ENCODE measurements around the gene ST3GAL3. TPM values are rescaled to one million over a fixed set of nuclear protein-coding genes. Genes with fewer than 3 reads are reported as not detected.

Gene ST3GAL3
- polyA plus RNA-seq, 1 of the 3 experiments (the other 2 are of a cell fraction): 20.6 TPM

DNA sequence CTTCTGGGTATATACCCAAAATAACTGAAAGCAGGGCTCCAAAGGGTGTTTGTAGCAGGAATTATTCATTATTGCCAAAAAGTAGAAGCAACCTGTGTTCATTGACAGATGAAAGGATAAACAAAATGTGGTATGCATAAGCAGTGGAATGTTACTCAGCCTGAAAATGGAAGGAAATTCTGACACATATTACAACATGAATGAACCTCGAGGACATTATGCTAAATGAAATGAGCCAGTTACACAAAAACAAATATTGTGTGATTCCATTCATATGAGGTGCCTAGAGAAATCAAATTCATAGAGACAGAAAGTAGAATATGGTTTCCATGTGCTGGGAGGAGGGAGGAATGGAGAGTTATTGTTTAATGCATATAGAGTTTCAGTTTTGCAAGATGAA lies 140.0 kb downstream of the ST3GAL3 start (continued):
- TF ChIP-seq, protein P1, sequence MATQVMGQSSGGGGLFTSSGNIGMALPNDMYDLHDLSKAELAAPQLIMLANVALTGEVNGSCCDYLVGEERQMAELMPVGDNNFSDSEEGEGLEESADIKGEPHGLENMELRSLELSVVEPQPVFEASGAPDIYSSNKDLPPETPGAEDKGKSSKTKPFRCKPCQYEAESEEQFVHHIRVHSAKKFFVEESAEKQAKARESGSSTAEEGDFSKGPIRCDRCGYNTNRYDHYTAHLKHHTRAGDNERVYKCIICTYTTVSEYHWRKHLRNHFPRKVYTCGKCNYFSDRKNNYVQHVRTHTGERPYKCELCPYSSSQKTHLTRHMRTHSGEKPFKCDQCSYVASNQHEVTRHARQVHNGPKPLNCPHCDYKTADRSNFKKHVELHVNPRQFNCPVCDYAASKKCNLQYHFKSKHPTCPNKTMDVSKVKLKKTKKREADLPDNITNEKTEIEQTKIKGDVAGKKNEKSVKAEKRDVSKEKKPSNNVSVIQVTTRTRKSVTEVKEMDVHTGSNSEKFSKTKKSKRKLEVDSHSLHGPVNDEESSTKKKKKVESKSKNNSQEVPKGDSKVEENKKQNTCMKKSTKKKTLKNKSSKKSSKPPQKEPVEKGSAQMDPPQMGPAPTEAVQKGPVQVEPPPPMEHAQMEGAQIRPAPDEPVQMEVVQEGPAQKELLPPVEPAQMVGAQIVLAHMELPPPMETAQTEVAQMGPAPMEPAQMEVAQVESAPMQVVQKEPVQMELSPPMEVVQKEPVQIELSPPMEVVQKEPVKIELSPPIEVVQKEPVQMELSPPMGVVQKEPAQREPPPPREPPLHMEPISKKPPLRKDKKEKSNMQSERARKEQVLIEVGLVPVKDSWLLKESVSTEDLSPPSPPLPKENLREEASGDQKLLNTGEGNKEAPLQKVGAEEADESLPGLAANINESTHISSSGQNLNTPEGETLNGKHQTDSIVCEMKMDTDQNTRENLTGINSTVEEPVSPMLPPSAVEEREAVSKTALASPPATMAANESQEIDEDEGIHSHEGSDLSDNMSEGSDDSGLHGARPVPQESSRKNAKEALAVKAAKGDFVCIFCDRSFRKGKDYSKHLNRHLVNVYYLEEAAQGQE (IDR thresholded peaks at IDR 0.05; ENCODE audit: low read depth, low read length): no peak
- TF ChIP-seq RCOR1 (IDR thresholded peaks at IDR 0.05; ENCODE audit: low read length): no peak
- TF ChIP-seq YY1 (IDR thresholded peaks at IDR 0.05; ENCODE audit: low read depth): no peak

DNA sequence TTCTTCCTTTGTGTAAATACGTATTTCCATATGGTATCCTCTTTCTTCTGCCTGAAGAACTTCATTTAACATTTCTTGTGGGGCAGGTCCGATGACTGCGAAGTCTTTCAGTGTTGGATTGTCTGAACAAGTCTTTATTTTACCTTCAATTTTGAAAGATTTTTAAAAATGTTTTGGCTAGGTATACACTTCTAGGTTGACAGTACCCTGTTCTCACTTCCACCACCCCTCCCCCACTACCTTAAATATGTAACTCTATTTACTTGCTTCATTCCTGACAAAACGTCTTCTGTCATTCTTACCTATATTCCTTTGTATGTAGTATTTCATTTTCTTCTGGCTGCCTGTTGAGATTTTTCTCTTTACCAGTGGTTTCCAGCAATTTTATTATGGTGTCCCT lies 140.5 kb downstream of the ST3GAL3 start:
- Histone ChIP-seq H3K9me3 (no peaks in the 10 kb centered on the region), H3K36me3 (replicated peaks in 1 of 2; ENCODE audit: control insufficient read depth in 1 of 2, insufficient read depth in 2 of 2, low read length in 1 of 2) (peaks cover 2 to 3% of the 10 kb centered on the region in 2 experiments), H3K27me3 (ENCODE audit: insufficient read depth) (no peaks in the 10 kb centered on the region), H3K9ac (no peak overlapping the region), H3K9me2 (no peaks in the 10 kb centered on the region), H2AFZ (ENCODE audit: low read depth) (no peak overlapping the region), H3F3A (replicated peaks; ENCODE audit: insufficient read depth) (peaks cover 12% of the 10 kb centered on the region), H3K79me2 (ENCODE audit: insufficient read depth) (peaks cover 15% of the 10 kb centered on the region; the same call in 1 of the 2 replicates), H3K27ac (ENCODE audit: low read depth in 2 of 2, low read length in 1 of 2) (no peak overlapping the region), H3K4me3 (ENCODE audit: low read depth in 2 of 2, low read length in 1 of 2) (no peak overlapping the region), H3K4me2 (no peak overlapping the region), H4K20me1 (ENCODE audit: insufficient read depth) (peaks cover 4% of the 10 kb centered on the region; the same call in 1 of the 2 replicates), H3K4me1 (ENCODE audit: control insufficient read depth in 1 of 2, insufficient read depth in 2 of 2, low read depth in 1 of 2, low read length in 1 of 2) (peaks cover 7 to 14% of the 10 kb centered on the region in 2 experiments; a peak in 3 of 4 replicates)
- TF ChIP-seq, protein P1 (IDR thresholded peaks at IDR 0.05; ENCODE audit: low read depth, low read length): no peak
- TF ChIP-seq ELF1 (IDR thresholded peaks at IDR 0.05) (no peak), RCOR1 (IDR thresholded peaks at IDR 0.05; ENCODE audit: low read length) (no peak), EP300 (IDR thresholded peaks at IDR 0.05; ENCODE audit: borderline replicate concordance in 1 of 2, low read depth in 1 of 2, low read length in 1 of 2) (no peak), RFX5 (IDR thresholded peaks at IDR 0.05; ENCODE audit: low read length) (no peak), SIN3A (IDR thresholded peaks at IDR 0.05; ENCODE audit: borderline replicate concordance, low read depth, low read length) (no peak)
- TF ChIP-seq, protein P2, sequence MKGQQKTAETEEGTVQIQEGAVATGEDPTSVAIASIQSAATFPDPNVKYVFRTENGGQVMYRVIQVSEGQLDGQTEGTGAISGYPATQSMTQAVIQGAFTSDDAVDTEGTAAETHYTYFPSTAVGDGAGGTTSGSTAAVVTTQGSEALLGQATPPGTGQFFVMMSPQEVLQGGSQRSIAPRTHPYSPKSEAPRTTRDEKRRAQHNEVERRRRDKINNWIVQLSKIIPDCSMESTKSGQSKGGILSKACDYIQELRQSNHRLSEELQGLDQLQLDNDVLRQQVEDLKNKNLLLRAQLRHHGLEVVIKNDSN (IDR thresholded peaks at IDR 0.05; ENCODE audit: borderline replicate concordance, low read depth): no peak
- POLR2A ChIA-PET: no interaction called here
- CTCF ChIA-PET: no interaction called here
- 91% methylated on average over 4 of the region's 4 CpGs for WGBS (ENCODE audit: low lambda C conversion rate)
- no peak for DNase-seq

All from SK-N-SH (cell line).